GM12875 (cell line): Measurements from ENCODE around the gene PRSS21.

ENCODE experiments used
- H3K4me3 ChIP-seq: one replicate; pipeline ENCODE4 v1.5.1; 2011; ENCODE audit warnings: low read depth, low read length, control low read depth
- TF ChIP-seq, protein P1 (sequence below): IDR thresholded peaks from 2 replicates; pipeline ENCODE4 v1.5.1; 2011; ENCODE audit warnings: low read depth, mild to moderate bottlenecking, control low read depth, inconsistent platforms, low read length, moderate library complexity, borderline replicate concordance; ENCODE audit not compliant: insufficient read depth

PRSS21 gene

DNA sequence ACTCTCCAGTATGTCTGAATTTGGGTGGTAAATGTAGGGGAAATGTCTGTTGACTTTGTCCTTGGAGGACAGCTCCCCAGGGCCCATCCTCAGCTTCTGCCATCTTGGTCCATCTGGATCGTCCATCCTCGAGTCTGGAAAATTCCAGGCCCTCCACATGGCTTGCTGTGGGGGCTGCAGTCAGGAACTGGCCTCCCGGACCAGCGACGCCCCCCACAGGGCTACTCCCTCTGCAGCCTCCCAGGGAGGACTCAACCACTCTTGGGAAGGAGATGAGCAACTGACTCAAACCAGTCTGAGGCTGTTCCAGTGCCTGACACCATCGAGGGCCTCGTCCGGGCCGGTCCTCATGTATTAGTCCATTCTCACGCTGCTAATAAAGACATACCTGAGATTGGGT lies 7.6 kb downstream of the PRSS21 start:
- TF ChIP-seq, protein P1, sequence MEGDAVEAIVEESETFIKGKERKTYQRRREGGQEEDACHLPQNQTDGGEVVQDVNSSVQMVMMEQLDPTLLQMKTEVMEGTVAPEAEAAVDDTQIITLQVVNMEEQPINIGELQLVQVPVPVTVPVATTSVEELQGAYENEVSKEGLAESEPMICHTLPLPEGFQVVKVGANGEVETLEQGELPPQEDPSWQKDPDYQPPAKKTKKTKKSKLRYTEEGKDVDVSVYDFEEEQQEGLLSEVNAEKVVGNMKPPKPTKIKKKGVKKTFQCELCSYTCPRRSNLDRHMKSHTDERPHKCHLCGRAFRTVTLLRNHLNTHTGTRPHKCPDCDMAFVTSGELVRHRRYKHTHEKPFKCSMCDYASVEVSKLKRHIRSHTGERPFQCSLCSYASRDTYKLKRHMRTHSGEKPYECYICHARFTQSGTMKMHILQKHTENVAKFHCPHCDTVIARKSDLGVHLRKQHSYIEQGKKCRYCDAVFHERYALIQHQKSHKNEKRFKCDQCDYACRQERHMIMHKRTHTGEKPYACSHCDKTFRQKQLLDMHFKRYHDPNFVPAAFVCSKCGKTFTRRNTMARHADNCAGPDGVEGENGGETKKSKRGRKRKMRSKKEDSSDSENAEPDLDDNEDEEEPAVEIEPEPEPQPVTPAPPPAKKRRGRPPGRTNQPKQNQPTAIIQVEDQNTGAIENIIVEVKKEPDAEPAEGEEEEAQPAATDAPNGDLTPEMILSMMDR, result no peak
- no peak overlapping the region for H3K4me3 ChIP-seq

DNA sequence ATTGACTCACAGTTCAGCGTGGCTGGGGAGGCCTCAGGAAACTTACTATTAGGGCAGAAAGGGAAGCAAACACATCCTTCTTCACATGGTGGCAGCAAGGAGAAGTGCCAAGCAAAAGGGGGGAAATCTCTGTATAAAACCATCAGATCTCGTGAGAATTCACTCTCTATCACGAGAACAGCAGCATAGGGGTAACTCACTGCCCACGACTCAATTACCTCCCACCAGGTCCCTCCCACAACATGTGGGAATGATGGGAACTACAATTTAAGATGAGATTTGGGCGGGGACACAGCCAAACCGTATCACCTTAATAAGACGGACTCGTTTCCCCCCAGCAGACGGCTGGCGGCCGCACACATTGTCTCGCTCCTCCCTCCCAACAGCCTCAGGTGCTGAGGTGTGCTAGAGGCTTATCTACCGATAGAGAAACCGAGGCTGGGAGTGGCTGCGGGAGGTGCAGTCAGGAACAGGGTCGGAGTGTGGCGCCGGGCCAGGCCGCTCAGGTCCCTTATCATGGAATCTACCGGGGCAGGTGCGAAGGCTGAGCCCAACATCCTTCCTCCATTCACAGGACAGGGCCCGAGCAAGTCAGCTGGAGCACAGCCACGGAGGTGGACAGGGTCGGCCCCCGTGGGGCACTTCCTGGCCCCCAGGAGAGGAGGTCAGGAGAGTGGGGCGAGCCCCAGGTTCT lies 8.2 kb downstream of the PRSS21 start:
- no peak overlapping the region for H3K4me3 ChIP-seq
- TF ChIP-seq, protein P1, result no peak

DNA sequence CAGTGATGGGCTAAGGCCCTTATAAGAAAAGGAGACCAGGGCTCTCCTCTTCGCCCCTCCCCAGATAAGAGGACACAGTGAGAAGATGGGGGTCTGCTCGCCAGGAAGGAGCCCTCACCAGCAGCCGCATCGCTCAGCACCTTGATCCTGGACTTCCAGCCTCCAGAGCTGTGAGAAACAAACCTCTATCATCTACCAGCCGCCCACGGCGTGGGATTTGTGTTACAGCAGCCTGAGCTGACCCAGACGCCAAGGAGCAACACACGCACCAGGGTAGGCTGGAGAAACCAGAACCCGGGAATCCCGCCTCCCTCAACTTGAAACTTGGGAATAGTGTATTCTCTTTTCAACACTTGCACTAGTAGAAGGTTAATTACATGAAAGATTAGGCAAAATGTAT lies 8.9 kb downstream of the PRSS21 start:
- H3K4me3 ChIP-seq, result no peak overlapping the region
- TF ChIP-seq, protein P1, result no peak

DNA sequence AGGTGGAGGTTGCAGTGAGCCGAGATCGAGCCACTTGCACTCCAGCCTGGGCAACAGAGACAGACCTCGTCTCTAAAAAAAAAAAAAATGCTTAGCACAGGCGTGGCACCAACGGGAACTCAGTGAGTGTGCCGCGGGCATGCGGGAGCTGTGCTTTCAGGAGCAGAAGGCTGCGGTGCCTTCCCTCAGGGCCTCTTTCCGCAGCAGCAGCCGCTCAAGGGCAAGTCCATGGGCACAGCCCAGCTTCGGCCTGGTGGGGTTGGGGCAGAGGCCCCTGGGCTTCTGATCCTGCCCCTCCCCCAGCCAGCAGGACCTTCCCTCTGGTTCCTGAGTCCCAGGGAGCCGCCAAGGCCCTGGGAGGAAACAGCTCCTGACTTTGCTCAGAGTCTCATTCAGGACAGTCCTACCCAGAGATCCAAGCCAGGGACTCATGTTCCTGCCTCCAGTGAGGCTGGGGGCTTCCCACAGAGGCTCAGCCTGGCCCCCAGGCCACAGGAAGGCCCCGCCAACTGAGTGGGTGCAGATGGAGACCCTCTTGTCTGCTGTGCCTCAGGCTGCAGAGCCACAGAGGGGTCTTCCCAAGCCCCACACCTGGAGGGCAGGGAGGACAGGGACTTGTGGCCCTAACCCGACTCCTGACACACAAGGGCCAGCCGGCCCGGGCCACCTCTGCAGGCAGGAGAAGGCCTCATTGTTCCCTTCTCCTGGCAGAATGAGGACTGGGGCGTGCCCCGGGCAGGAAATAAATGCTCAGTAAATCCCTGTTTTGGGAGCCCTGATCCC lies 9.7 kb downstream of the PRSS21 start:
- H3K4me3 ChIP-seq, result no peak overlapping the region
- TF ChIP-seq, protein P1, result no peak

DNA sequence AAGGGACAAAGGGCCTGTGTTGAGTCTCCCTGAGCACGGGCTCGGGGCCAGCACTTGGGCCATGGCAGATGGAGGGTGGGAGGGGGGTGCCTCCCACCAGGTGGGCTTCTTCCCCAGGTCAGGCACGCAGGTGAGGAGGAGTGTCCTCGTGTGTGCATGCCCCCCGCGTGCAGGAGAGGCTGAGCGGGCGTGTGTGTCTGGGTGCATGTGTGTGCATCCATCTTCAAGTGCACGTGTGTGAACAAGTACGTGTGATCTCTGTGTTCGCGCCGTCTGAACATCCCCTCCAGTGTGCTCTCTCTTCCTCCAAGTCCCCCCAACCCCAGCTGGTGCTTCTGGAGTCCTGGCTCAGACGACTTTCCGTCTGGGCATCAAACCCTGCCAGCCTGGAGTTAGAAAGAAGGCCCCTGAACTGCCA lies 10.3 kb downstream of the PRSS21 start:
- TF ChIP-seq, protein P1, result no peak

GRCh38 chr16:2827831-2828520 lies 10.9 kb downstream of the PRSS21 start:
- TF ChIP-seq, protein P1, result no peak
- H3K4me3 ChIP-seq, result no peak overlapping the region

More for the DNA sequence above, 10.3 kb downstream of the PRSS21 start:
- no peak overlapping the region for H3K4me3 ChIP-seq
